22Rv1 (cell line): ENCODE results near the gene SCD.

ENCODE experiments used
- CTCF ChIP-seq: fragments of 450-650 bp; IDR thresholded peaks from 2 replicates; pipeline ENCODE4 v1.5.1; 2017; ENCODE audit warnings: mild to moderate bottlenecking
- ZFX ChIP-seq: fragments of 450-650 bp; IDR thresholded peaks from 2 replicates; pipeline ENCODE4 v1.6.1; 2017; ENCODE audit warnings: antibody characterized with exemption, borderline replicate concordance

- no peak for TF ChIP-seq CTCF
- no peak for TF ChIP-seq ZFX
Observed at GRCh38 chr10:100346351-100346764, 675 bp upstream of the SCD start.
